CD4-positive, alpha-beta T cell treated with Interleukin-6 for 4 hours (primary cell): ENCODE results near the gene SLC22A1.
"Not testable (repeated sequence)": the region's sequence is repeated elsewhere in the genome, so short reads cannot be mapped to it uniquely, and the experiment has no call there.

Experiments used
- DNase-seq: peaks from one replicate; pipeline ENCODE4 v3.0.0-alpha.2; 2020; ENCODE audit warnings: mixed read lengths

Gene SLC22A1

DNA sequence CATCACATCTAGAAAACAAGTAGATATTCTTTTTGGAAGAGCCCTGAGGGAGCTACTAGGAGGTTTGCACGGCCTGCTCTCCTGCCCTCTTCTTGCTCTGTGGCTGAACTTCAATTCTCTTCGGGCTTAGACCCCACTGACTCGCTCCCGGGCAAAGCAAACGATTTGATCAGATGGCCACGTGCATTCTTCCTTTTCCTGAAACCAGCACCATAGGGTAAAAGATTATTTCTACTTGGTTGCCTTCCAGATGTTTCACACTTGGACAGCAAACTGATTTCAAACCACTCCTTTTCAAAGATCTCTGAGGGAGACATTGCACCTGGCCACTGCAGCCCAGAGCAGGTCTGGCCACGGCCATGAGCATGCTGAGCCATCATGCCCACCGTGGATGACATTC is at the start of gene SLC22A1:
Gene SLC22A1 (plus strand): TSS at position 258 of the 400 bp plus-strand sequence. CDS start 121 bp downstream, at position 379.
- no peak for DNase-seq

DNA sequence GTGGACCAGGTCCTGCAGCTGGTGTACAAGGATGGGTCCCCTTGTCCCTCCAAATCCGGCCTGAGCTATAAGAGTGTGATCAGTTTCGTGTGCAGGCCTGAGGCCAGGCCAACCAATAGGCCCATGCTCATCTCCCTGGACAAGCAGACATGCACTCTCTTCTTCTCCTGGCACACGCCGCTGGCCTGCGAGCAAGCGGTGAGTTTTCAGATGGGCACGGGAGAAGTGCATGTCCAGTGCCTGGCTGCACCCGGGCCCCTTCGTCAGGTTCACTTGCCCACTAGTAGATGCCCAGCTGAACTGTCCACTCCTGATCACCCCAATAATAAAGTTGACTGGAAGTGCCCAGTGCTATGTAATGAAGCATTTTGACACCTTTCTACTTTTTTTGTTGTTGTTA is 48.3 kb upstream of the SLC22A1 start:
- DNase-seq = no peak

DNA sequence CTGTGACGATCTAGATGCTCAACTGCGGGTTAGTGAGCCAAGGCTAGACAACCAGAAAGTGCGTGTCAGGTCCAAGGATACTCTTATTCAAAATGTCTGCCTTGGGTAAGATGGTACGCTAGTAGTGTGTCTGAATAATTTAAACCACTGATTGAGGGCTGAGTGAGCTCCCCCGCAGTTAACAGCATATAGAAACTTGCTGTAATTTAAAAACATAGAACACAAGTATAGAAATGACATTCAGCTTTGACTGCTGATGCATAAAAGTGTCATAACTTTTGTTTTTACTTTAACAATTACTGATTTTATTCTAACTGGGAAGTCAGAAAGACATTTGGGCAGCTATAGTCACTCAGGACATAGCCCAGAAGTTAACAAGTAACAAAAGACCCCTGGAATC is 45.6 kb upstream of the SLC22A1 start:
- DNase-seq = no peak

DNA sequence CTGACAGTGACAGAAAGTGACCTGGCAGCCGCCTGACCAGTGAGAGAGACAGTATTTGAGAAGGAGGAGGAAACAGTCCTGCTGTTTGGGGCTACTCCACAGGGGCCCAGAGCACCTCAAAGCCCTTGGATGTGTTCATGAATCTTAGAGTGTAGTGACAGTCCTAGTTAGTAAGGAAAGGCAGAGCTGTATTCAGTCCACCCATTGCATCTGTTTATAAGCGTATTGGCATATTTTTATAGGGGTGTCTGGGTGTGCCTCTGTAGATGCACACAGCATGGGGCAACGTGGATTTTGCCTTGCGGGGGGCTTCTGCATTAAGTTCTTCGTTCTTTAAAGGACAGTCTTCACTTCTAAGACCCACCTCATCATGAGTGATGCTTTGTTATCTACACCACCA is 44.6 kb upstream of the SLC22A1 start:
- no peak for DNase-seq

DNA sequence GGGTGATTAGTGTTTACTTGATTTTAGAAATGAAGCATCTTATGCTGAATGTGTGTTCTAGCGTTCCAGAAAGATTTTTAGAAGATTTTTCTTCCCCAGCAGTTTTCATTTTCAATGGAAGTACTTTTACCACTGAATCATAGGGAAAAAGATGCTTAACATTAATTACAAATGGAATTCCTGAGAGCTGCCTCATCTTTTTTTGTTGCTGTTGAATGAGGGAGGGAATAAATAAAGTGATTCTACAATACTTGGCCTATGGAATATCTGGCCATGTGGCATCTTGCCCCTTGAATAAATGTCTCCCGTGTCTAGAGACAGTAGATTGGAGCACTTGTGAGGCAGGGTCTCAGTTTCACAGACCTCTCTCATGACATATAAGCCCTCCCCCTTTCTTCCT is 44.1 kb upstream of the SLC22A1 start:
- no peak for DNase-seq

DNA sequence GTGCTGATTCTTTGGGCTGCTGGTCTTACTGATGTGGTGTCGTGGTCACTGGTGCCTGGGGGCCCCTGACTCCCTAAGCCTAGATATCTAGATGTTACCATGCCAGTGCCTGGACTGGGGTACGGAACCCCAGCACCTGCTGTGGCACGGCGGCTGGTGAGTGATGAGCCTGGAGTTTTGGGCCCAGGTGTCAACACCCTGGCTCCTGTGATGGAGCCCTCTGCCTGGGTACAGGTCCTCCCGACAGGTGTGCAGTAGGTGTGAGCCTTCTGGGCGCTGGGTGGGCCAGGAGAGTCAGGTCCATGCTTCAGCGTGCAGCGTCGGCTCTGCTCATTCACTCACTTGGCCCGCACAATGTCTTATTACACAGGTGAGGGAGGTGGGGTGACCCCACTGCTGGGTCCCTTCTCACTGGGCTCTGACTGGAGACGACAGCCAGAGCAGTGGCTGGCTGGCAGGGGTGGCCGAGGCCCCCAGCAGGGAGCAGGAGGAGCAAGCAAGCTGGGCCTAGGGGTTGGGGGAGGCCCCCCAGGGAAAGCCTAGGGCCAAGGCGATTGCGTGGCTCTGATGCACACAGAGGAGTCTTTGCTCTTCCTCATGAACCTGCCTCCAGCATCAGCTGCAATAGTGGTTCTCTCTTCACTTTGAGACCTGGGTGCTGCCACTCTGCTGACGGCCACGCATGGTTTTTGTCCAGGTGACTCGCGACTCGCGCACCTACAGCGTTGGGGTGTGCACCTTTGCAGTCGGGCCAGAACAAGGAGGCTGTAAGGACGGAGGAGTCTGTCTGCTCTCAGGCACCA is 42.5 kb upstream of the SLC22A1 start:
- no peak for DNase-seq

DNA sequence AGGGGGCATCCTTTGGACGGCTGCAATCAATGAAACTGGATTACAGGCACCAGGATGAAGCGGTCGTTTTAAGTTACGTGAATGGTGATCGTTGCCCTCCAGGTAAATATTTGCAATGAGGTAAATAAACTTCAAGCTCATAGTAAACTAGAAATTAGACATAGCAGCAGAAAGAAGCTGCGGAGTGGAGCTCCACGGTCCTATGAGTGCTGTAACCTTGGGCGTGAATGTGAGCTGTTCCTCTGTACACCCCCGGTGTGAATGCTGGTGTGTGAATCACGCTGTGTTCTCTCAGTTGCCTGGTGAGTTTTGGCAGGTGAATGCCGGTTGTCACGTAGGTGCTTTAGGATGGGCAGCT is 42.0 kb upstream of the SLC22A1 start:
- DNase-seq = no peak

DNA sequence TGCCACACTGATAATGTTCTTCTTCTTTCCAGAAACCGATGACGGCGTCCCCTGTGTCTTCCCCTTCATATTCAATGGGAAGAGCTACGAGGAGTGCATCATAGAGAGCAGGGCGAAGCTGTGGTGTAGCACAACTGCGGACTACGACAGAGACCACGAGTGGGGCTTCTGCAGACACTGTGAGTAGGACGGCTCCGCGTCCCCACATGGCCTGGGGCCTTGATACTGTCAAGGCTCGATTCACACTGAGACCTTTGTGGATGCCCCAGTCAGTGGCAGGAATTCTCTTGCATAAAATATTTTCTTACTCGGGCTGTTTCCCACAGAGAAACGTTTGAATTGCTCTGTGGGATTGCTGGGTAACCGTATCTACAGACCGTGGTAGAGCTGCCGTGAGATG is 41.5 kb upstream of the SLC22A1 start:
- DNase-seq = no peak

DNA sequence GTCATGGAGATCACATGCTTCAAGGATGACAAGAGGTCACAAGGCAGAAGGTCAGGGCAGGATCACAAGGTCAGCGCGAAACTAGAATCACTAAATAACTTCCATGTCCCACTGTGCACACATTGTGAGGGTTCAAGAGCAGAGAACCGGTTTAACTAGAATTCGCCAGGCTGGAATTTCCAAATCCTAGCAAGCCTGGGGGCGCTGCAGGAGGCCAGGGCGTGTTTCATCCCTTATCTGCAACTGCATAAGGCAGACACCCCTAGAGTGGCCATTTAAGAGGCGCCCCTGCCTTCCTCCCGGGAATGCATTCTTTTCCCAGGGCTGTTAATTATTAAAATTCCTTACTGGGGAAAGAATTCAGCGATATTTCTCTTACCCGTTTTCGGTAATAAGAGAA is 40.2 kb upstream of the SLC22A1 start:
- DNase-seq = no peak

DNA sequence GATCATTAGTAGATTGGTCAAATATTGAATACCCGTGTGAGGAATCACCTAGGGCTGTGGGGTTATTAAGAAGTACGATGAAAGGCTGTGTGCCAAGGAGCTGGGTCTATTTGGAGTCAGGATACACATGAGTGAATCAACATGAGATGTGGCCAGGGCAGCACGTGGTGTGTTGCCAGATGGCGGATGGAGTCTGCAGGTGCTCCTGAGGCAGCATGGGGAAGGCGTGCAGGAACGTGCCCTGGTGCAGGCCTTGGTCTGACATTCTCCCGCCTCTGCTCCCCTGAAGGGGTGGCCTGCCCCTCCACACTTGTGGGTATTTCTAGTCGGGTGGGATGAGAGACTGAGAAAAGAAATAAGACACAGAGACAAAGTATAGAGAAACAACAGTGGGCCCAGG is 39.0 kb upstream of the SLC22A1 start:
- no peak for DNase-seq

DNA sequence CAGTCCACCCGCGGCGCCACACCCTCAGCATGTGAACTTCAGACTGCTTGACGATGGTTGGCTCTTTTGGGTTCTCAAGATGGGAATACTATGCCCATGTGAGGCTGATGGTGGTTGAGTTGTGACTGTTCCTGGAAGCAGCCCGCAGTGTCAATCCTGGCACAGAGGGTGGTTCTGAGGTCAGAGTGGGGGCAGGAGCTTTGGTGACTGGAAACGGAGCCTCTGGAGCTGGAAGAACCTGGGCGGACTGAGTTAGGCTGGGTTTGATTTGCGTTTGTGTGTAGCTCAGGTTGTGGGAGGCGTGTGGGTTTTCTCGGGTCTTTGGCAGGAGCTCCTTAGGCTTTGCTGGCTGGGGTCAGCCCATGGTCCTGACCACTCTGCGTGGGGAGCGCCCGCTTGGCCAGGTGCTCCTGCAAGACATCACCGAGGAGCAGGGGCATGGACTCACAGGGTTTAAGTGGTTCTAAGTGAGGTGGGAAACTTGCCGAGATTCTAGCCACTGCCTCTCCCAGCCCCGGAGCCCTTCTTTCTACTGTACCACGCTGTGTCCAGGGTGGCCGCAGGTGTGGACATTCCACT is 37.3 kb upstream of the SLC22A1 start:
- no peak for DNase-seq

DNA sequence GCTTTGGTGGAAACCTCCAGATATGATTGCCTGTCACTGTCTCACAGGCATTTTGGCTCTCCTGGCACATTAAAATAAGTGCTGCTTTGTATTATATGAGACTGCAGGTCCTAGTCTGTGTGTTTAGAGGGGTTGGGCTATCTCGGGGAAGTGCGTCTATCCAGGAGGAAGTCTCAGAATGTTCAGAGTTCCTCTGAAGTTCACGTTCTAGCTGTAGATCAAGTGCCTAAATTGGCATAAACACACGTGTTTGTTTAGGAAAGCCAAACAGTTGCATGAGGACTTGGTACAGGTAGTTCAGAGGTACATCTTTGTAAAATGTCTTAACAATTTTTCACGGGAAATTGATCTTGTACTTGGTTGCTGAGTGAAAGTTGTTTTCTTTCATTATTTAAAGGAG is 36.4 kb upstream of the SLC22A1 start:
- no peak for DNase-seq

DNA sequence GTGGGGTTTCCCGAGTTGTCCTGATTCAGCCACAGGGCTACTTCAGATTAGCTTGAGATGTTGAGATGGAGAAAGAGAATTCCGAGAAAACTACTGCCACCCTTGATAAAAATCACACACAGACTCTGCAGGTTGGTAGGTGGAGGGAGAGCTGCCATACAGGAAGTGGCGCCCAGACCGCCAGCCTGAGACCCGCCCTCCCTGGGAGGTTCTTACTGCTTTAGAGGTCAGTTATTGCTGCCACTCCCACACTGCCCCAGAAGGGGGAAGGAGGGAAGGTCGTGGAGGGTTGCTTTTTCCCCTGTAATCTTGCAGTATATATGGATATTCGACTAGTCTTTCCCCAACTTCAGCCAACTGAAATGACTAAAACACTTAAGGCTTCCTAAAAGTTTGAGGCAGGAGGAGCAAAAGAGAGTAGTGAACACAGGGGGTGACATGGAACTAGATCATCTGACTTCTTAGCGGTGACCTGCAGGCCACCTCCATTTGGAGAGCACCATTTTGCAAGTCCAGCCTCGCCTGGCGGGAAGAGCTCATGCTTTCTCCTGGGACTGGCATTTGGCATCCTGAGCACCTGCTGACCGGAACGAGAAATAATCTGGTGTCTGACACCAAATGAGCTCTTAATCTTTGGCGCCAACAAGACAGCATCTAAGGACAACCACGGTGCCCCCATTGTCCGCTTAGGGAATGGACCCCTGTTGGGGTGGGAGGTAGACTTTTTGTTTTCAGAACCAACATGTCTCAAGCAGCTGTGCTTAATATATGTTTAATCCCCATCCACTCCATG is 35.7 kb upstream of the SLC22A1 start:
- DNase-seq = no peak

DNA sequence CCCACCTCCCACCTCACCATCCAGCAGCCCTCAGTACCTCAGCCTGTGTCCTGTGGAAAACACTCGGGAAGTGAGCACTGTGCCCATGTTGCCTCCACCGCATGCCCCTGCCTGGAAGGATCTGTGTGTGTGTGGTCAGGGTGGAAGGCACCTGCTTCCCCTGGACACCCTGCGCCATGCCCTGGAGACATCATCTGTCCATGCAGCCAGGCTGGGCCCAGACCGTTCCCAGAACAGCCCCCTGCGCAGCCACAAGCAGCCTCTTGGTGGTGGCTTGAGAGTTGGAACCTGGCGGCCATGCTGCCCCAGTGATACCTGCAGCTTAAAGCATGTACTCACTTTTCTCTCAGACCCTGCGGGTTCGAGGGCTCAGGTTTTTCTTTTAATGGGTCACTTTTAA is 34.9 kb upstream of the SLC22A1 start:
- DNase-seq = no peak

DNA sequence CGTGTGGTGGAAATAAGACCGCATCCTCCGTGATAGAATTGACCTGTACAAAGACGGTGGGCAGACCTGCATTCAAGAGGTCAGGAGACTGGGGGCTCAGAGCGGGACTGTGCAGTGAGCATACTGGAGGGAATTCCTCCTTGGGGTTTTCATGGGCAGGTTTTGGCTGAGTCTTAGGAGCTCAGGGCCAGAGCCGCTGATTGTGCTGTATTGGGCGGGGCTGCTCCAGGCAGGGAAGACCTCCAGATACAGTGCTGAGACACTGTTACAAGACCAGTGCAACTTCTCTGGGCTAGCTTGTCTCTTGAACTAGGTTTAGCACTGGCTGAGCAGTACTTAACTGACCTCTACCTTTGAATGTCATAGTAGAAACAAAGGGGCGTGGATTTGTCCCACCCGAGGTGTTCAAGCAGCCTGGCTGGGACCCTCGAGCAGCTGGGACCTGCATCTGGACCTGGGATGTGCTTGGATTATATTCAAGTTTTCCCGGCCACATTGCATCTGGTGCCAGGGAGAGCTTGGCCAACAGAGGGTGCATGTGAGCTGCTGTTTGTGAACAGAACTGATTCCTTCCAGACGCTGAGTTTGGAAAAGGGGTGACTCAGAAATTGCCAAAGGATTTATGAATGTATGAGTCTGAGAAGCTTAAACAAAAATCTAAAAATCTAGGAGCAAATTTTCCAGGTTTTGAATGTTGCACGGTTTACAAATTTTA is 33.4 kb upstream of the SLC22A1 start:
- DNase-seq = no peak

DNA sequence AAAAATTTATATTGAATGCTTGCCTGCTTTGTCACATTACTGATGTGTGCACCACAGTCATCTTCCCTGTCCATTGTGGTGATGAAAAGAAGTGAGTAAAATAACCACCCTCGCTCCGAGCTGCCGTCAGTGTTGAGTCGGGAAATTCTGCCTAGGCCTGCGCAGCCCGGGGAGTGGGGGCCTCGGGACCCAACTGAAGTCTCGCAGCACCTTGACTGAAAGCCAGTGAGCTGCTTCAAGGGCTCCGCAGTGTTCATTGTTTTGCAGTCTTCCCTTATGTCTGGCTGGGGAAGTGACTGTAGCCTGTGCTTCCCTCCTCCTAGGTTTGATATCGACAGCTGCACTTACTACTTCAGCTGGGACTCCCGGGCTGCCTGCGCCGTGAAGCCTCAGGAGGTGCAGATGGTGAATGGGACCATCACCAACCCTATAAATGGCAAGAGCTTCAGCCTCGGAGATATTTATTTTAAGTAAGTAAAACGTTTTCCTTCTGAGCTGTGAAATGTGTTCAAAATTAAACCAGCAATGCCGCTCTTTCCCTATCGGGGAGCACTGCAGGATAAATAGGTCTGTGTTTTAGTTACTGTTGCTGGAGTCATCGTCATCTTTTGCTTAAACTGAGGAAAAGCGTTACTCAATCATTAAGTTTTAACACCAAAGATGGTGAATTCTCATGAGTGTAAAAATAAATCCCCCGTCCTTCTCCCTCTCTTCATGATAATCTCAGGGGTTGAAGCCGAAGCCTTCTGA is 32.7 kb upstream of the SLC22A1 start:
- no peak for DNase-seq

DNA sequence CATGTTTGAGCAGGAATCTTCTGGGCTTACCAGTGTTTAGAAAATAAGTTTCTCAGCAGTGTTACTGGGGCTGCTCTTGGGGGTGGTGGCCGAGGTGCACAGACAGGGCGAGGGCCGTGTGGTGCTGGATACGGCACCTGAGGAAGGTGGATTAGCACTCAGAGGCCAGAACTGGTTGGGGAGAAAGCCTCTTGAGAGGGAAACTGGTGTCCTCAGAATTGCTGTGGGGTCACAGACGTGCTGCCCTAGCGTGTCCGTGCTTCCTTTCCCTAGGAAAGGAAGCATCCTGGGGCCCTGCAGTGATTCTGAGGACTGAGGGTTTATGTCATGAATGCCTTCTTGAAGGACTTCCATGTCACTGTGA is 32.1 kb upstream of the SLC22A1 start:
- DNase-seq = no peak

DNA sequence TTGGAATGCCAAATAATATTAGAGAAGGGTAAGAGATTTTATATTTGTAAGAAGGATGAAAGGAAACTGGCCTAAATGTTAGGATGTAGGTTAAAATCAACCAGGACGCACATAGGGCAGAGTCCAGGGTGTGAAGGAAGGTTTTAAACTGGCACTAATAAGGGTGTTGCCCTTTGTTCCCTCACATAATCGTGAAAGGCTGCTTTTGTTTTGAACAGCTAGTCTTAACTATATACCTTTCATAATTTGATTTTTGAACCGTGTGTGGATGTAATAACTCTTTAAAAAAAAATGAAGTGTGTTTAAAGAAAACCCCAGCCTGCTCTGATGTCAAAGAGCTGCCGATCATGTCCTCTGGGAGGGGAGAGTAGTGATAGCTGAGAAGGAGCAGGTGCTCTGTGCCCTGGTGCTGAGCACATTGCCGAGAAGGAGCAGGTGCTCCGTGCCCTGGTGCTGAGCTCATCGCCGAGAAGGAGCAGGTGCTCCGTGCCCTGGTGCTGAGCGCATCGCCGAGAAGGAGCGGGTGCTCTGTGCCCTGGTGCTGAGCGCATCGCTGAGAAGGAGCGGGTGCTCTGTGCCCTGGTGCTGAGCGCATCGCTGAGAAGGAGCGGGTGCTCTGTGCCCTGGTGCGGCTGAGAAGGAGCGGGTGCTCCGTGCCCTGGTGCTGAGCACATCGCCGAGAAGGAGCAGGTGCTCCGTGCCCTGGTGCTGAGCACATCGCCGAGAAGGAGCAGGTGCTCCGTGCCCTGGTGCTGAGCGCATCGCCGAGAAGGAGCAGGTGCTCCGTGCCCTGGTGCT is 31.0 kb upstream of the SLC22A1 start:
- DNase-seq = not testable (repeated sequence)

DNA sequence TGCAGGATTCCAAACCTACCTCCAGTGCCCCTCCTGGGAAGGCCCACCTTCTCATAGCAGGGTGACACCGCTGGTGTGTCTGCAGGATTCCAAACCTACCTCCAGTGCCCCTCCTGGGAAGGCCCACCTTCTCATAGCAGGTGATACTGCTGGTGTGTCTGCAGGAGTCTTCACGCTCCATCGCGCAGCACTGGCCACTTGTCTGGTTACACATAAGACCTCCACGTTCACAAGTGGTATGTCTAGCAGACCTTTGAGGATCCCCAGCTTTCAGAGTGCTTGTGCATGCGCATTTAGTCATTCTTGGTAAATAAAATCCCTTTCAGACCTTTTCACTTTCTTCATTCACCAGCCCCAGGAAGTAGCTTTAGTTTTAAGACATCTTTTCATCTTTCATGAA is 29.4 kb upstream of the SLC22A1 start:
- not testable (repeated sequence) for DNase-seq

DNA sequence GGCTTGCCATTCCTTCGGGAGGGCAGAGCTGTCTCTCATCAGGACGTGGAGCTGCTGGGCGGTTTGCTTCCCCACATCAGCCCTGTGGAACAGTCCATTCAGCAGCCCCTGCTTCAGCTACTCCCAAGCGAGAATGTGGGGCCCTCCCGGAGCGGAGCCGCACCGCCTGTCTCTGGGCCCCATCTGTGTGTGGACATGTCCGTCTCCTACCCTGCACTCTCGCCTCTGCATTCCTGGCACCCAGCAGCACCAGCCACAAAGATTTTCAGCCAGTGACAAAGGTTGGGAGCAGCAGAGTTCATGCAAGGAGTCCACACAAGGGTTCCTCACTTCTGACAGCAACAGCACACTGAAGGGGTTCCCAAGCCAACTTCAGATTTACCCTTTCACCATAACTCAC is 29.0 kb upstream of the SLC22A1 start:
- DNase-seq = no peak

DNA sequence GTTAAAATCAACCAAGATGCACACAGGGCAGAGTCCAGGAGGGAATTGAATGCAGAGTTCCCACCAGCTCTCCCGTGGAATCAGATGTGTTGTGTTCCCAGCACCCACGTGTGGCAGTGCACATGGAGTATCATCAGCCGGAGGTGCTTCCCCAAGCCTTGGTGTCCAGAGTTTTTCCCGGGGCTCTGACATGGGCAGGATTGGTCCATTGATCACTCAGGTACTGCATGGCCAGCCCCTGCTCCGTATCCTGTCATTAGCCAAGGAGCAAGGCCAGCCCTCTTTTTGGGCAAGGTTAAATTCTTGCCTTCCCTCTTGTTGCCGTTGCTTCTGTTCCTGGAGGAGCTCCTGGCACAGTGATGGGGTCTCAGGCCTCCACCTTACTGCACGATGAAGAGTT is 28.6 kb upstream of the SLC22A1 start:
- no peak for DNase-seq

DNA sequence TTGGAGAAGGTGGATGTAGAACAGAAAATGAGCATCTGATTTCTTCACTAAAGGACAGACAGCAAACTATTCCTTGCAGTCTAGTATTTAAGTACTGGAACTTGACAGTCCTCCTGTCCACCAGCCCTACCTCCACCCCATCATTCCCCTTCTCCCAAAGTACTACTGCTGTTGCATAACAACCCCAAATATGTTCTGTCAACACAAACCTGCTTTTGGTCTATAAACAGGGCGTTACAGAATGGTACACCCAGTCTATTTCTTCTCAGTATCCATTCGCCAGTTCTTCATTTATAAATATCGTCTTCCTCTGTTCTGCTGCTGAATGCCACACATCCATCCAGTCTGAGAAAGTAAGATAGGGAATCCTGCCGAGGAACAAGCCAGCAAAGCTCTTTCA is 27.7 kb upstream of the SLC22A1 start:
- DNase-seq = no peak
